Mononuclear cell (primary cell): ENCODE measurements around the gene THSD4. TPM values are rescaled to one million over a fixed set of nuclear protein-coding genes. Genes with fewer than 3 reads are reported as not detected.

ENCODE experiments used
- H3K27me3 ChIP-seq: 2 replicates; pipeline ENCODE4 v1.6.0; 2011; ENCODE audit warnings: low read length, control low read depth; ENCODE audit not compliant: insufficient read depth
- H3K4me1 ChIP-seq: 2 replicates; pipeline ENCODE4 v1.5.1; 2011; ENCODE audit warnings: mild to moderate bottlenecking, low read length, control low read depth; ENCODE audit not compliant: insufficient read depth
- H3K4me3 ChIP-seq: 2 replicates; pipeline ENCODE4 v1.5.1; 2011; ENCODE audit warnings: mild to moderate bottlenecking, low read length, moderate library complexity
- H3K9me3 ChIP-seq: 2 replicates; pipeline ENCODE4 v1.5.1; 2011; ENCODE audit warnings: low read depth, mild to moderate bottlenecking, control low read depth, low read length
- total RNA-seq: library from RNA; depleted of rRNA; stranded (reverse); fragments of >200 nt; gene quantifications from one replicate; pipeline ENCODE4 v1.2.3, GENCODE V29; 2012

Gene THSD4
- total RNA-seq, 1 donor = 0.10 TPM

GRCh38 chr15:71542836-71543235 is 427.6 kb downstream of the THSD4 start:
- no peaks in the 10 kb centered on the region for H3K9me3 ChIP-seq
- H3K4me1 ChIP-seq = no peaks in the 10 kb centered on the region
- H3K27me3 ChIP-seq = no peaks in the 10 kb centered on the region
- no peak overlapping the region for H3K4me3 ChIP-seq

DNA sequence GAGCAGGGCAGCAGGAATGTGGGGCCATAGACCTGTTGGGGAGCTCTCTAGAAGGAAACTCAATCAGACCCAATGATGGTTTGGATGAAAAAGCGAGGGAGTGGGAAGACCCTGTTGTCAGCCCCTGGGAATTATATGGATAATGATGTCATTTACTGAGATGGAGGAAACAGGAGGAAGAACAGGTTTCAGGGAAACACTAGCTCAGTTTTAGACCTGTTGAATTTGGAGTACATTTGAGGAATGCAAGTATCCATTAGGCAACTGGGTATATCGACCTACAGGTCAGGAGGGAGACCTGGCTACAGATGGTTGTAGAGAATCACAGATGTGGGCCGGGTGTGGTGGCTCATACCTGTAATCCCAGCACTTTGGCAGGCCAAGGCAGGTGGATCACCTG is 428.1 kb downstream of the THSD4 start:
- H3K4me1 ChIP-seq = no peaks in the 10 kb centered on the region
- no peak overlapping the region for H3K4me3 ChIP-seq
- H3K27me3 ChIP-seq = no peaks in the 10 kb centered on the region
- no peaks in the 10 kb centered on the region for H3K9me3 ChIP-seq

DNA sequence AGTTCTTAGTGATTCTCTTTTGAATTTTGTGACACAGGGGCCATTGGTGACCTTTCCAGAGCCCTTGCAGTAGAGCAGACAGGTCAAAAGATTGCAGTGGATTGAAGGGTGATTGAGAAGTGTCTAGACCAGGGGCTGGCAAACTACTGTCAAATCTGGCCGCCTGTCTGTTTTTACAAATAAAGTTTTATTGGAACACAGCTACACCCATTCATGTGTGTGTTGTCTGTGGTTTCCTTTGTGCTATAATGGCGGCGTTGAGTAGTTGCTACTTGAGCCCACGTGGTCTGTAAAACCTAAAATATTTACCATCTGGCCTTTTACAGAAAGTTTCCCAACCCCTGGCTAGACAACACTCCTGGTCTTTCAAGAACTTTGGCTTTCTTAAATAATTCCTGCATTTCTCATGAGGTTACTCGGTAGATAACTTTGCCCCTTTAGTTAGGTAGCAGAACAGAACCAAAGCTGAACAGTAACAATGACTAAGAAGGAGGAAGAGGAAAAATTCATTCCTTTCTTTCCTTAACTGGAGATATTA is 430.0 kb downstream of the THSD4 start:
- Histone ChIP-seq H3K9me3 (no peaks in the 10 kb centered on the region), H3K4me3 (no peak overlapping the region), H3K27me3 (no peaks in the 10 kb centered on the region), H3K4me1 (no peaks in the 10 kb centered on the region)

DNA sequence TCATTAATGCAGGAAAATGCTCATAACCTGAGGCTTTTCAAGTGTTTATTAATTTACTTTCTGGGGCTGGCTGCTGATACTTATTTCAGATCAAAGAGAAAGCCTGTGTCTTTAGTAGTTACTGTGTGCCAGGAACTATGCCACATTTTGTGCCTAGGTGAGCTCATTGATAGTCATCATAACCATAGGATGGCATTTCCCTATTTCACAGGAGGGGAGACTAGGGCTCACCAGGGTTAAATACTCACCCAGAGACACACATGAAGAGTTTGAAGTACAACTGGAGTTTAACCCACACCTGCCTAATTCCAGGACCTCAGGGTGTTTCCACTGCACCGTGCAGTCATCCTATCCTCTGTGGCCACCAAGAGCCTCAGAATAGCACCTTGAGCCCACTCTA is 430.7 kb downstream of the THSD4 start:
- Histone ChIP-seq H3K9me3 (no peaks in the 10 kb centered on the region), H3K27me3 (no peaks in the 10 kb centered on the region), H3K4me3 (no peak overlapping the region), H3K4me1 (no peaks in the 10 kb centered on the region)

DNA sequence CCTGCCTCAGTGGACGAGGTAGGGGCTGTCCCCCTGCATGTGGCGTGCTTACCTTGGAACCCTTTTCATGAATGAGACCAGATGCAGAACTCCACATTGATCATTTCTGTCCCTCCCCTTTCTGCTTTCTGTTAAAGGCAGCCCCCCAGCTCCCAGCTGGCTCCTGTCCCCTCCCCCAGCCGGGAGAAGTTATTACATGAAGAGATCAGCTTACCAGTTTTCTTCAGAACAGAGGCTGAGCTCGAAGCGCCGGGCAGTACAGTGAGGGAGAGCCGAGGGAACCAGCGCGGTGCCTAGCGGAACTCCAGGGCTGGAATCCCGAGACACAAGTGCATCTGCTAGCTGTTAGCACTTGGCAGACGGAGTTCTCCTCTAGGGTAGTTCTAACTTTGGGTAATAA is 431.7 kb downstream of the THSD4 start:
- H3K27me3 ChIP-seq = no peaks in the 10 kb centered on the region
- no peak overlapping the region for H3K4me3 ChIP-seq
- H3K4me1 ChIP-seq = no peaks in the 10 kb centered on the region
- H3K9me3 ChIP-seq = no peaks in the 10 kb centered on the region

DNA sequence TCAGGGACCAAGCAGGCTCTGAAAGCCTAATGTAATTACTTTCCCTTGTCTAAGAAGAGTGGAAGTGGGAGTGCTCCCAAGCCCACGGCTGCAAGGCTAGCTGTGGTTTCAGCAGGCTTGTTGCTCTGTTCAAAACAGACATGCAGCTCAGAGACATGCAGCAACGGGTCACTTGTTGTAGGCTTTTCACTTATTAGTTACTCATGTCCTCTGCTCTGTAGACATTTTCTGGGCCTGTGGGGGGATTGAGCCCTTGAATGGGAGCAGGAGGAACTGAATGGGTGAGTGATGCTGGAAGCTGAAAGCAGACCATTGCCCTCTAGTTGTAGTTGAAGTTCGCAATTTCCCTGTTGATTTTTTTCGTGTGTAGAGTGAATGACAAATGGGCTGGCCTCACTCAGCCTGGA is 433.1 kb downstream of the THSD4 start:
- Histone ChIP-seq H3K27me3 (no peaks in the 10 kb centered on the region), H3K9me3 (no peaks in the 10 kb centered on the region), H3K4me1 (no peaks in the 10 kb centered on the region), H3K4me3 (no peak overlapping the region)

GRCh38 chr15:71549091-71549490 is 433.8 kb downstream of the THSD4 start:
- Histone ChIP-seq H3K9me3 (no peaks in the 10 kb centered on the region), H3K4me1 (no peaks in the 10 kb centered on the region), H3K4me3 (no peak overlapping the region), H3K27me3 (no peaks in the 10 kb centered on the region)

GRCh38 chr15:71549697-71550096 is 434.4 kb downstream of the THSD4 start:
- no peaks in the 10 kb centered on the region for H3K27me3 ChIP-seq
- H3K9me3 ChIP-seq = no peaks in the 10 kb centered on the region
- H3K4me3 ChIP-seq = no peak overlapping the region

GRCh38 chr15:71551566-71551965 is 436.3 kb downstream of the THSD4 start:
- H3K9me3 ChIP-seq = no peaks in the 10 kb centered on the region
- no peaks in the 10 kb centered on the region for H3K4me1 ChIP-seq
- H3K27me3 ChIP-seq = no peaks in the 10 kb centered on the region
- H3K4me3 ChIP-seq = no peak overlapping the region

More at GRCh38 chr15:71549697-71550096, 434.4 kb downstream of the THSD4 start:
- H3K4me1 ChIP-seq = no peaks in the 10 kb centered on the region

DNA sequence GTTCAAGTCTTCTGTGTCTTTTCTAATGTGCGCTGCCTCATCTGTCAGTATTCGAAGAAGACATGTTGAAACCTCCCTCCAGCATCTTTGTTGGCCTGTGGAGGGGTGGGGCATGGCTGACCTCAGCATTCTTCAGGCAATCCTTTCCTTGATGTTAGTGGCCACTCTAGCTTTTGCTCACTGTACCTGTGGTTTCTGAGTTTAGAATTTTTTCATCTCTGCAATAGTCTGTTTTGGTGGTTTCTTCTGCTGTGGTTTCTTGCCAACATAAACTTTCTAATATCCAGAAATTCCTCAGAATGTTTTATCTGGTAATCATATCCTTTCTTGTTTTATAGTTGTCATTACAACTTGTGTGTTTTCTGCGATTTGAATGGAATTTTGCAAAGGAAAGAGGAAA is 443.8 kb downstream of the THSD4 start:
- Histone ChIP-seq H3K4me1 (no peaks in the 10 kb centered on the region), H3K9me3 (no peaks in the 10 kb centered on the region), H3K4me3 (no peak overlapping the region), H3K27me3 (no peaks in the 10 kb centered on the region)

DNA sequence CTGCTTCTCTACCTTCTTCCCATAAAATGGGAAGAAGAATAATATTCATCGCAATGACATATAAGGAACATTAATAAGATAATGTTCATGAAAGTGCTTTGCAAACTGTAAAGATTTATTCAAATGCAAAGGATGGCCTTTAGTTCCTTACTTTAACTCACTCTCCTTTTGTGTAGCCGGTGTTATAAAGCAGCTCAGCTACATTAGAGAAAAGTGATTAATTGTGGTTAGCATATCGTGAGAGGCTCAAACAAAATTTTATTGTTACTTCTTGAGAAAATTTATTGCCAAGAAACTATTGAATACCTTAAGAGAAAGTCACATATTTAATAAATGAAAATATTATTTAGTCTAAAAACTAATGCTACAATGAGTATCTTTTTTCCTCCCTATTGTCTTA is 444.3 kb downstream of the THSD4 start:
- H3K4me1 ChIP-seq = no peaks in the 10 kb centered on the region
- H3K9me3 ChIP-seq = no peaks in the 10 kb centered on the region
- H3K4me3 ChIP-seq = no peak overlapping the region
- no peaks in the 10 kb centered on the region for H3K27me3 ChIP-seq

DNA sequence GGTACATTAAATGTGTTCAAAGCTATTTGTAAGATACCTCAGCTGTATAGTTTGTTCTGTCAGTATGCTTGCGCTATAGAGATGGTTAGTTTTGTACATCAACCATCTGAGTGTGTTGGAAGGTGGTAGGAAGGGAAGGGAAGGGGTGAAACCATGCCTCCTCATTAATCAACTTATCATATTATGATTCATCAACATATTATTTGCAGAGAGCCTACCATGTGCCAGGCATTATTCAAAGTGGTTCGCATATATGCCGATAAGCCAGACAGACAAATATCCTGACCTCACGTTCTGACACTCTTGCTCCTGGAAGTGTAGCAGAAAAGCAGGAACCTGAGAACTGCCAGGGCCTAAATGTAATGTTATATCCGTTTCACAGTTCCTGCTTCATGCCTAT is 447.0 kb downstream of the THSD4 start:
- no peaks in the 10 kb centered on the region for H3K27me3 ChIP-seq
- no peaks in the 10 kb centered on the region for H3K4me1 ChIP-seq
- no peaks in the 10 kb centered on the region for H3K9me3 ChIP-seq
- no peak overlapping the region for H3K4me3 ChIP-seq

GRCh38 chr15:71564217-71564616 is 448.9 kb downstream of the THSD4 start:
- Histone ChIP-seq H3K4me1 (no peaks in the 10 kb centered on the region), H3K27me3 (no peaks in the 10 kb centered on the region), H3K9me3 (no peaks in the 10 kb centered on the region), H3K4me3 (no peak overlapping the region)

DNA sequence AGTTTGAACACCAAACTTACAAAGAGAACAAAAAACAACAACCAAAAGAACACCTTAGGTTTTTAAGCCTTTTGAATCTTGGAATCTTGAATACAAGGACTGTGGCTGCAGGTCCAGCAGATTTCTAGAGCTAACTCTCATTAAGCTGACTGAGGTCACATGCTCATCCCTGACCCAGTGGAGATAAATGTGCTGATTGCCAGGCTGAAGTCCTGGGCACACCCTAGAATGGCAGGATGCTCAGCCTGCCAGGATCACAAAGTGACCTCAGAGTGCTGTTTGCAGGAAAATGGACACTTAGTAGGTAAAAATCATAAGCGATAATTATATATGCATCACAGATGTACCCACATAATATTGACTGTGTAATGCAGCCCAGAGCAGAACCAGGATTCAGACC is 449.7 kb downstream of the THSD4 start:
- Histone ChIP-seq H3K27me3 (no peaks in the 10 kb centered on the region), H3K4me1 (no peaks in the 10 kb centered on the region), H3K9me3 (no peaks in the 10 kb centered on the region), H3K4me3 (no peak overlapping the region)

GRCh38 chr15:71565631-71566160 is 450.4 kb downstream of the THSD4 start:
- Histone ChIP-seq H3K27me3 (no peaks in the 10 kb centered on the region), H3K4me1 (no peaks in the 10 kb centered on the region), H3K4me3 (no peak overlapping the region), H3K9me3 (no peaks in the 10 kb centered on the region)

DNA sequence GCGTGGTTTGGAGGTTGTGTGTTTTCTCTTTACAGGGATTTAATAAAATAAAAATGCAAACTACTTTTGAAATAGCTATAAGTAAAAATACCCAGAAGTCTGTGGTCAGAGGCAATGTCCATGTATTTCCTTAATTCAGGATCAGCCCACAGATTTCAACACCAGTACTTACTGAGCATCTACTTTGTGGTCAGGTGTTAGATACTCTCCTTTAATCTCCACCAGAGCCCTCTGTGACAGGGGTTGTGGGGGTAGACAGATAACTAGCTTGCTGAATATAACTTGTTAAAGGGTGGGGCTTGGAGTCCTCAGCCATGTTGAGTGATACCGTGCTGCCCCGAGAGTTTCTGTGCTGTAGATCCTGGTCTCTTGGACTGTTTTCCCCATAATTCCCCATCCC is 451.0 kb downstream of the THSD4 start:
- no peaks in the 10 kb centered on the region for H3K4me1 ChIP-seq
- no peak overlapping the region for H3K4me3 ChIP-seq
- no peaks in the 10 kb centered on the region for H3K27me3 ChIP-seq
- no peaks in the 10 kb centered on the region for H3K9me3 ChIP-seq
